Measurements from ENCODE around the gene VPS11.
A peak's percentile ranks its signal among the peaks of the same experiment; 100 is the strongest.
"Not testable (repeated sequence)": the region's sequence is repeated elsewhere in the genome, so short reads cannot be mapped to it uniquely, and the experiment has no call there.

VPS11 gene

DNA sequence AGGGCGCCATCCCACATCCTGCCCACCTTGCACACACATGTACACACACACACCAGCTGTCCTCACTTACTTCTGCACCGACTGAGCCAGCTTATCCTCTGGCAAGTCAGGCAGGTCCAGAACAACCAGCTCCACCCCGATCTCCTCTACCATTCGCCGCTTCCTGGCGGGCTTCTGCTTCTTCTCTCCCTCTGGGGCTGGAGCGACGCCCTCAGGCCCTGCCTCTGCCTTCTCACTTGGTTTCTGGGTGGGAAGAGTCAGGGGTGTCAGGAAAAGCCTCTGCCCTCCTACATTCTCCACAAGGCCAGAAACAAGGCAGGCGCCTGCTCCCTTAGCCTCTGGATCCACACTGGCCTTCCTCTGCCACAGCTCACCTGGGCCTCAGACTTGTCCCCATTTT, 19.0 kb upstream of the VPS11 start:
- Mint-ChIP-seq H3K27ac (no peak overlapping the region), H3K9me3 (no peaks in the 10 kb centered on the region), H3K27me3 (ENCODE audit: low read depth) (no peaks in the 10 kb centered on the region), H3K36me3 (ENCODE audit: low read depth) (peaks cover 73% of the 10 kb centered on the region), H3K4me1 (ENCODE audit: low read depth) (no peaks in the 10 kb centered on the region), H3K4me3 (no peak overlapping the region)
- no peak for DNase-seq (ENCODE audit: low spot score)

DNA sequence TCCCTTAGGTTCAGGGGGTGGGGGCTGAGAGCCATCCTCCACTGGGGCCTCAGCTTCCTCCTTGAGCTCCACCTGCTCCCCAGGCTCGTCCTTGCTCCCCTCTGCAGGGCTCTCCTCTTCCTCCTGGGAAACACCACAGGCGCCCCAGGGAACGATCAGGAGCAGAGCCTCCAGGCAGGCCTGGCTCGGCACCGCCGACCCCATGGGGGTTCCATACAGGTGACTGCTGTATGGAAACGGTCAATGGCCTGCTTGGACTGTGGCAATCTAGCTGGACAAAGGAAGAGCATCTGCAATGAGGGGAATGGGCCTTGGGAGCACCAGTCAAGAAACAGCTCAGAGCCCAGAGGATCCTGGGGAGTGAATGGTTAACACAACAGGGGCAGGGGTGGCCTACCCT, 18.5 kb upstream of the VPS11 start:
- no peak for DNase-seq (ENCODE audit: low spot score)
- Mint-ChIP-seq H3K36me3 (ENCODE audit: low read depth) (peaks cover 77% of the 10 kb centered on the region), H3K9me3 (no peaks in the 10 kb centered on the region), H3K27ac (no peak overlapping the region), H3K4me1 (ENCODE audit: low read depth) (no peaks in the 10 kb centered on the region), H3K27me3 (ENCODE audit: low read depth) (no peaks in the 10 kb centered on the region), H3K4me3 (no peak overlapping the region)

DNA sequence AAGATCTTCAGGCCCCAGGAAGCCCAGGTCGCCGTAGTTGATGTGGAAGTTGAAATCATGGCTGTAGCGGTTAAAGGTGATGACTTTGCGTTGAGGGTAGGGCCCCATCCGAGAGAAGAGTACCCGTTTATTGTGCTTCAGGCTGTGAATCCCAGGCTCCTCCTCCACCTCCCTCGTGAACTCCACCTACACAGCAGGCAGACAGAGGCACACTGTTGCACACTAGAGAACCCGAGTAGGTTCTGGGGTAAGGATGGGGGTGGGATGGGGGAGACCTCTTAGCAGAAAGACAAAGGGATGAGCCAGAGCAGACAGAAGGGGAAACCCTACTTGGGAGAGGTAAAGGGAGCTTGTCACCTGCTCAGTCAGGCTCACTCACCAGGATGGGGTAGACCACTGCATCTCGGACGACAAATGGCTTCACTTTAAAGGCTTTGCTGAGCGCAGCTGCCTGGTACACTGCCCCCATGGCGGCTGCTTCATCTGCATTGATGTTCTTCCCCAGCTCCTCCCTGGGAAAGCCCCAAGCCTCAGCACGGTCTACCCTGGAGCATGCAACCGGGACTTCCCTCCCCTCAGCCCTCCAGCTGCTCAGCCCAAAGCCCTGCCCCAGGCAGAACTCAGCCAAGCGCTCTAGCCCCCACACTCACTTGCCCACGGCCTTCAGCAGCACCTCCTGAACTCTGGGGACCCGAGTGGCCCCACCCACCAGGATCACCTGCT, 16.0 kb upstream of the VPS11 start:
- Mint-ChIP-seq H3K9me3 (no peaks in the 10 kb centered on the region), H3K27ac (no peak overlapping the region), H3K4me3 (no peak overlapping the region), H3K4me1 (ENCODE audit: low read depth) (peaks cover 12% of the 10 kb centered on the region), H3K36me3 (ENCODE audit: low read depth) (peaks cover 77% of the 10 kb centered on the region), H3K27me3 (ENCODE audit: low read depth) (no peaks in the 10 kb centered on the region)
- DNase-seq (ENCODE audit: low spot score), result no peak

DNA sequence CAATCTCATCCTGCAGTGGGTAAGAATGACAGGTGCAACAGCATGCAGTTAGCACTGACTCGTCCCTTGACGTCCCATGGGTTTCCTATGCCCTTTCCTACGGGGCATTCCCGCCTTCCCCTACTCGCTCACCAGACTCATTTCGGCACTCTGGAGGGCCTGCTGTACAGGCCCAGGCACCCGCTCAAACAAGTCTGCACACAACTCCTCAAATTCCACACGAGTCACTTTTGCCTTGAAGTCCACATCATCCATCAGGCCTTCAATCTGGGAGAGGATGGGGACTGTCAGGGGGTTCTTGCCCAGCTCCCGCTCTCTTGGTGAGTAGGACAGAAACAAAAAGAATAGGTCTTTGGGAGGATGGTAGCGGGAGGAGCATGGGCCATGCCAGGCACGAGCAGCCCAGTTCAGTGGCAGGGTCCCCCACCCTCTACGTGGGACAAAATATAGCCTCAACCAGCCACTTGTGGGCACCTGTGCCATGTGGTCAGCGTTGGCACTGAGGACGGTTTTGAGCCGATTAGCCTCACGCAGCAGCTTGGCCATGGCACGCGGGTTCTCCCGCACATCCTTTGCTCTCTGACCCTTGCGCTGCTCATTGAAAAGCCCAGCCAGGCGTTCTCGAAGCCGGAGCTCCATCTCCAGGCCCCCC, 15.3 kb upstream of the VPS11 start:
- Mint-ChIP-seq H3K4me1 (ENCODE audit: low read depth) (peaks cover 12% of the 10 kb centered on the region), H3K27ac (no peak overlapping the region), H3K27me3 (ENCODE audit: low read depth) (no peaks in the 10 kb centered on the region), H3K9me3 (no peaks in the 10 kb centered on the region), H3K36me3 (ENCODE audit: low read depth) (peaks cover 72% of the 10 kb centered on the region), H3K4me3 (no peak overlapping the region)
- DNase-seq (ENCODE audit: low spot score), result no peak

DNA sequence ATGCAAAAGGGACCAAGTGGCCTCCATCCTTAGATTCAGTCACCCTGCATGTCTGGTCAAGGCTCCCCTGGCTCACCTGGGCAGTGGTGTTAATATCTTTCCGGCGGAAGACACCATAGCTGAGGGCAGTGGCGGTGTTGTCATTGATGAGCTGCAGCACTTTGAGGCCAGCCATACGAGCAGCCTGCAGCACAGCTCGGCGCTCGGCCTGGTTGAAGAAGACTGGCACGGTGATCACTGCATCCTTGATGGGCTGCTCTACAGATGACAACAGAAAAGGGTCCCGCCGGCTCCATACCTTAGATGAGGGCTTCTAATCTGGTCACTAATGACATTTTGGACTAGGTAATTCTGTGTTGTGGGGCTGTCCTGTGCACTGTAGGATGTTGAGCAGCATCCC, 13.2 kb upstream of the VPS11 start:
- H3K9me3 Mint-ChIP-seq, result no peaks in the 10 kb centered on the region
- DNase-seq (ENCODE audit: low spot score), result no peak
- H3K27me3 Mint-ChIP-seq (ENCODE audit: low read depth), result no peaks in the 10 kb centered on the region
- H3K27ac Mint-ChIP-seq, result no peak overlapping the region
- peaks cover 19% of the 10 kb centered on the region for H3K4me1 Mint-ChIP-seq (ENCODE audit: low read depth)
- peaks cover 63% of the 10 kb centered on the region for H3K36me3 Mint-ChIP-seq (ENCODE audit: low read depth)
- peak overlapping the region; percentile 51 for H3K4me3 Mint-ChIP-seq

DNA sequence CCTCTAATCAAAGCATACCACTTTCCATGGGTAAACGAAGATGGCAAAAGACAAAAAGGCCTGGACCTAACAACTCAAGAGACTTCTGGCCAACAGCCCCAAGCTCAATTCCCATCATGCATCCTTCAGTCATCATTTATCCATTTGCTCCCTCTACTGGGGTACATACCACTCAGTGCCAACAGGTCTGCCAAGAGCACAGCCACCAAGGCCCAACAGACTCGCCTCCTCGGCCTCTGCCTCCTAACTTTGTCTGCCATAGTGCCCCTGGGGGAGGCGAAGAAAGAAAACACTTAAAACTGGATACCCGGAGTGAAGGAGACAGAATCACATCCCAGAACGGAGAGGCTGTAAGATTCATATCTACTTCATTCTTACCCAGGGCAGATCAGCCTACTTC, 11.7 kb upstream of the VPS11 start:
- peaks cover 53% of the 10 kb centered on the region for H3K36me3 Mint-ChIP-seq (ENCODE audit: low read depth)
- DNase-seq (ENCODE audit: low spot score), result no peak
- no peaks in the 10 kb centered on the region for H3K27me3 Mint-ChIP-seq (ENCODE audit: low read depth)
- peaks cover 19% of the 10 kb centered on the region for H3K4me1 Mint-ChIP-seq (ENCODE audit: low read depth)
- peak overlapping the region; percentile 91 for H3K4me3 Mint-ChIP-seq
- H3K27ac Mint-ChIP-seq, result peak overlapping the region; percentile 83
- no peaks in the 10 kb centered on the region for H3K9me3 Mint-ChIP-seq

DNA sequence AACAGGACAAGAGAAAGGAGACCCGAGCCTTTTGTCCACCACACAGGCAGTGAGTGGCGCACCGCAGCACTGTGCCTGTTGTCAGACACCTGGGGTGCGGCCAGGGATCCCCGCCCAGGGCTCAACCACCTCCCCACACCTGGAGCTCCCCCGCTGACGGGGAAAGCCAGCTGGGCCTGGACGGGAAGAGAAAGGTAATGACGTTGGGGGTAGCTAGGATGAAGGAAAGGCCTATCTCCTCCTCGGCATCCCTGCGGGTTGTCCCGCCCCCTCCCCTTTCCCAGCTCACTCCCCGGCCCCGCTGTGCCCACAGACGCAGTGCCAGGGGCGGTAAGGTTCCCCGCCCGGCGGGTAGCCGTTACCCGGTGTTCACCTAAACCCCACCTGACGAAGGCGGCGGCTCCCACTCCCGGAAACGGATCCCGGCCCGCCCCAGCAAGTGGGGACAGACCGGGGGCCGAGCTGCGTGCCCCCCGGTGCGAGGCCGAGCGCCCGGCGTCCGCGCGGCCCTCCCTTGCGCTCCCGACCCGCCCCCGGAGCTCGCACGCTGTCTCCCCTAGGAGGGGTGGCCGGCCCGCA, 11.1 kb upstream of the VPS11 start:
- Mint-ChIP-seq H3K27ac (peak overlapping the region; percentile 99), H3K36me3 (ENCODE audit: low read depth) (peaks cover 47% of the 10 kb centered on the region), H3K4me3 (peak overlapping the region; percentile 91), H3K4me1 (ENCODE audit: low read depth) (peaks cover 19% of the 10 kb centered on the region), H3K9me3 (no peaks in the 10 kb centered on the region), H3K27me3 (ENCODE audit: low read depth) (no peaks in the 10 kb centered on the region)
- DNase-seq (ENCODE audit: low spot score), result peak; percentile 17

DNA sequence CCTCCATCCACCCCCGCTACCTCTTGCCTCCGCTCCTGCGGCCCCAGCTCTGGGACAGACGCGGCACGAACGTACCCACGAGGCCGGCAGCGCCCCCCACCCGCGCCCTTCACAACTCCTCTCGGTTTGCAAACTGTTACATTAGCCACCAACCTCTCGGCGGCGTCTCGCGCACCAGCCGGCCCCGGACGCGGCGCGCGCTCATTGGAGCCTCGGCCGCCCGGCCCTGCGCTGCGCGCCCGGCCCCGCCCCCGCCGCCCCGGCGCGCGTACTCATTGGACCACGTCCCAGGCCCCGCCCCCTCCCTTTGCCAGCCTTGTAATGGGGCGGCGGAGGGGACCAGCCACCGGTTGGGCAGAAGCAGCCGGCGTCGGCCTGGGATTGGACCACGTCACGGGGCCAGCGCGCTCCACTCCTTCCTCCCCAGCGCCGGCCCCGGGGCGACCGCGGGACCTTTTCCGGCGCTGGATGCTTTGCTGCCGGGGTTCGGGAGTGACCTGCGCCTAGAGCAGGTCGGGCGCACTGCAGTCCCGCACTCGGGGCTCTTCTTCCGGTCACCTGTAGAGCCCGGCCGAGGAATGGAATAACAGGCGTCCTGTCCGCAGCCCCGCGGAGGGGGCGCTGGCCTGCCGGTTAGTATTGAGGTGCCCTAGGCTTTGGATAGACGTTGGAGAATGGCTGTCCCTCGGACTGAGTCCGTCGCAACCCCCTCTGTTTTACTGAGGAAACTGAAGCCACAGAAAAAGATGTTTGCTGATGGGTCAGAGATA, 10.4 kb upstream of the VPS11 start, which contains the start of gene HYOU1:
HYOU1 (minus strand) TSS at position 206 of the 770 bp plus-strand sequence. CDS start 1,045 bp downstream, outside the sequence.
- H3K27ac Mint-ChIP-seq, result peak within 1 kb of the TSS; percentile 99
- peaks cover 19% of the 10 kb centered on the region for H3K4me1 Mint-ChIP-seq (ENCODE audit: low read depth)
- H3K36me3 Mint-ChIP-seq (ENCODE audit: low read depth), result peaks cover 43% of the 10 kb centered on the region
- peak; percentile 99 for DNase-seq (ENCODE audit: low spot score)
- peak within 1 kb of the TSS; percentile 91 for H3K4me3 Mint-ChIP-seq
- H3K27me3 Mint-ChIP-seq (ENCODE audit: low read depth), result no peaks in the 10 kb centered on the region
- no peaks in the 10 kb centered on the region for H3K9me3 Mint-ChIP-seq

DNA sequence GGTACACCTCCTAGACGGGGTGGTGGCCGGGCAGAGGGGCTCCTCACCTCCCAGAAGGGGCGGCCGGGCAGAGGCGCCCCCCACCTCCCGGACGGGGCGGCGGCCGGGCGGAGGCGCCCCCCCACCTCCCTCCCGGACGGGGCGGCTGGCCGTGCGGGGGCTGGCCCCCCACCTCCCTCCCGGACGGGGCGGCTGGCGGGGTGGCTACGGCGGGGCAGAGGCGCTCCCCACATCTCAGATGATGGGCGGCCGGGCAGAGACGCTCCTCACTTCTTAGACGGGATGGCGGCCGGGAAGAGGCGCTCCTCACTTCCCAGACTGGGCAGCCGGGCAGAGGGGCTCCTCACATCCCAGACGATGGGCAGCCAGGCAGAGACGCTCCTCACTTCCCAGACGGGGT, 8.5 kb upstream of the VPS11 start:
- H3K36me3 Mint-ChIP-seq (ENCODE audit: low read depth), result peaks cover 26% of the 10 kb centered on the region
- H3K4me3 Mint-ChIP-seq; H3K27ac Mint-ChIP-seq; DNase-seq (ENCODE audit: low spot score); H3K27me3 Mint-ChIP-seq (ENCODE audit: low read depth); H3K9me3 Mint-ChIP-seq: not testable (repeated sequence)
- peaks cover 19% of the 10 kb centered on the region for H3K4me1 Mint-ChIP-seq (ENCODE audit: low read depth)

DNA sequence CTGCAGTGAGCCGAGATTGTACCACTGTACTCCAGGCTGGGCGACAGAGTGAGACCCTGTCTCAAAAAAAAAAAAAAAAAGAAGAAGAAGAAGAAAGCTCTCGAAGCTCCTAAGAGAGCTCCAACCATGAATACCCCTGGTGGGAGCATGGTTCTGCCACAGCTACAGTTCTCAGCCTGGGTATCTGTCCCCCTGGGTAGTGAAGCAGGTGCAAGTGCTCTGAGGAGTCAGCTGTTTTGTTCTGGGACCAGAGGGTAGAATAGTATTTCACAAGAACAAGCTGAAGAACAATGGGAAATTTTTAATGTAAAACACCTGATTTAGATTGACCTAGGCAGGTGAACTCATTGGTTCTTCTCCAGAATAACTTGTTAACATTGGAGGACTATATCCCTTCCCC, 6.4 kb upstream of the VPS11 start:
- no peak overlapping the region for H3K27ac Mint-ChIP-seq
- no peak for DNase-seq (ENCODE audit: low spot score)
- peaks cover 7% of the 10 kb centered on the region for H3K36me3 Mint-ChIP-seq (ENCODE audit: low read depth)
- H3K4me3 Mint-ChIP-seq, result no peak overlapping the region
- no peaks in the 10 kb centered on the region for H3K9me3 Mint-ChIP-seq
- peaks cover 14% of the 10 kb centered on the region for H3K4me1 Mint-ChIP-seq (ENCODE audit: low read depth)
- no peaks in the 10 kb centered on the region for H3K27me3 Mint-ChIP-seq (ENCODE audit: low read depth)

DNA sequence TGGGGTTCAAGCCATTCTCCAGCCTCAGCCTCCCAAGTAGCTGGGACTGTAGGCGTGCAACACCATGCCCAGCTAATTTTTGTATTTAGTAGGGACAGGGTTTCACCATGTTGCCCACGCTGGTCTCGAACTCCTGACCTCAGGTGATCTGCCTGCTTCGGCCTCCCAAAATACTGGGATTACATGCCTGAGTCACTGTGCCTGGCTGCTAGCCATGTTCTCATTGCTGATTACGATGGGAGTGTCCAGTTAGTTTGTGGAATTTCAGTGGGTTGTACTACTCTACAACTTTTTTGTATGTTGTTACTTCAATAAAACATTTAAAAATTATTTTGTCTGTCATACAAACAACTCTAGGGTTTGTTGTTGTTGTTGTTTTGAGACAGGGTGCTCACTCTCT, 4.8 kb upstream of the VPS11 start:
- DNase-seq (ENCODE audit: low spot score), result no peak
- peaks cover 20% of the 10 kb centered on the region for H3K4me1 Mint-ChIP-seq (ENCODE audit: low read depth)
- no peak overlapping the region for H3K4me3 Mint-ChIP-seq
- H3K36me3 Mint-ChIP-seq (ENCODE audit: low read depth), result peaks cover 7% of the 10 kb centered on the region
- no peak overlapping the region for H3K27ac Mint-ChIP-seq
- no peaks in the 10 kb centered on the region for H3K9me3 Mint-ChIP-seq
- H3K27me3 Mint-ChIP-seq (ENCODE audit: low read depth), result no peaks in the 10 kb centered on the region

DNA sequence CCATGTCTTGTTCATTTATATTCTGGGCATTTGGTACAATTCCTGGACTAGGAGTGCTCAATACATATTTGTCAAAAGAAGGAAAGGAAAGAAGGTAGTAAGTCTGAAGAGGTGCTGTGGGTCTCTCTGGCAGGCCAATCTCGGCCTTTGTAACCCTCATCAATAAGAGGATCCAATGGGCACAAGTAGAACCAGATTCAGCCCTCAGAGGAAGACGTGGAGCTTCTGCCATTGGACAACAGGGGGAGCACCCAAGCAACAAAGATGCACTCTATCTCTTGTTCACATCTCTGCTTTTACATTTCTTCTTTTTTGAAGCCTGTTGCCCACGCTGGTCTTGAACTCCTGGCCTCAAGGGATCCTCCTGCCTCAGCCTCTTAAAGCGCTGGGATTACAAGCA, 2.2 kb upstream of the VPS11 start:
- peaks cover 7% of the 10 kb centered on the region for H3K36me3 Mint-ChIP-seq (ENCODE audit: low read depth)
- H3K27me3 Mint-ChIP-seq (ENCODE audit: low read depth), result no peaks in the 10 kb centered on the region
- DNase-seq (ENCODE audit: low spot score), result peak; percentile 38
- peak overlapping the region; percentile 99 for H3K4me3 Mint-ChIP-seq
- H3K27ac Mint-ChIP-seq, result peak overlapping the region; percentile 17
- H3K9me3 Mint-ChIP-seq, result no peaks in the 10 kb centered on the region
- peaks cover 22% of the 10 kb centered on the region for H3K4me1 Mint-ChIP-seq (ENCODE audit: low read depth)

DNA sequence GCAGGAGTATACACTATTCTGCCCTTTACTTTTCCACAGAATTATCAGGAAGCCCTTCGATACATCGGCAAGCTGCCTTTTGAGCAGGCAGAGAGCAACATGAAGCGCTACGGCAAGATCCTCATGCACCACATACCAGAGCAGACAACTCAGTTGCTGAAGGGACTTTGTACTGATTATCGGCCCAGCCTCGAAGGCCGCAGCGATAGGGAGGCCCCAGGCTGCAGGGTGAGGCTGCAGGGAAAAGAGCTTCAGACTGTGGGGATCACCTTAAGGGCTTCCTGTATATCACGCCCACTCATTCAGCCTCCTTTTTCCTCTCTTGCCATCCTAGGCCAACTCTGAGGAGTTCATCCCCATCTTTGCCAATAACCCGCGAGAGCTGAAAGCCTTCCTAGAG, 10.2 kb downstream of the VPS11 start:
- peaks cover 58% of the 10 kb centered on the region for H3K36me3 Mint-ChIP-seq (ENCODE audit: low read depth)
- H3K4me1 Mint-ChIP-seq (ENCODE audit: low read depth), result no peaks in the 10 kb centered on the region
- H3K27ac Mint-ChIP-seq, result no peak overlapping the region
- no peak overlapping the region for H3K4me3 Mint-ChIP-seq
- H3K27me3 Mint-ChIP-seq (ENCODE audit: low read depth), result no peaks in the 10 kb centered on the region
- H3K9me3 Mint-ChIP-seq, result no peaks in the 10 kb centered on the region
- no peak for DNase-seq (ENCODE audit: low spot score)

All from T-helper 2 cell treated with Interferon-gamma antibody and Interleukin-4, amounts not matched to agents 5 μg/mL and 100 μg/mL, for 36 hours (primary cell).